Measurements from ENCODE around the gene NUFIP1.
"Not testable (repeated sequence)": the region's sequence is repeated elsewhere in the genome, so short reads cannot be mapped to it uniquely, and the experiment has no call there.

Gene NUFIP1

DNA sequence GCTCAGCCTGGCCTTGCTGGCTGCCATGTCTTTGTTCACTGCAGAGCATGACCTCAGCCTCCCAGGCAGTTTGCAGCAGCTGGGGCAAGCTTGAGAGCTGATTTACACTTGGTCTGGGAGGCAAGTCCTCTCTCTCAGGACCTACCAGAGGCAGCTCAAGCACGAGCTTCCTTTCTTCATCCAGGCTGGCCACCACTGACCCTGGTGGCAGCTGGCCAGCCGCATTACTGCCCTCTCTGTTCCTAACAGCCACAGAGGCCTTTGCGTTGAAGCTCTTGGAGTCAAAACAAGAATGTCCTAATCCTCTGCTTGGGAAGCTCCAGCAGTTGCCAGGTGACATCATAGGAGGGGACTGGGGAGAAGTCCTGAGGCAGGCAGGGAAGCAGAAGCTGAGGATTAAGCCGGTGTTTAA lies 85.7 kb downstream of the NUFIP1 start:
- Histone ChIP-seq H3K9me3 (ENCODE audit: severe bottlenecking) (no peaks in the 10 kb centered on the region), H3K27ac (ENCODE audit: poor library complexity, severe bottlenecking) (no peak overlapping the region), H3K27me3 (ENCODE audit: insufficient read depth, poor library complexity, severe bottlenecking) (no peaks in the 10 kb centered on the region), H3K4me1 (ENCODE audit: insufficient read depth, poor library complexity, severe bottlenecking) (no peaks in the 10 kb centered on the region), H3K36me3 (ENCODE audit: low read depth) (no peaks in the 10 kb centered on the region), H3K4me3 (ENCODE audit: severe bottlenecking) (no peak overlapping the region)
- no peak for DNase-seq (ENCODE audit: low spot score)
- no peak for ATAC-seq (ENCODE audit: low read depth)
- TF ChIP-seq, protein P1, sequence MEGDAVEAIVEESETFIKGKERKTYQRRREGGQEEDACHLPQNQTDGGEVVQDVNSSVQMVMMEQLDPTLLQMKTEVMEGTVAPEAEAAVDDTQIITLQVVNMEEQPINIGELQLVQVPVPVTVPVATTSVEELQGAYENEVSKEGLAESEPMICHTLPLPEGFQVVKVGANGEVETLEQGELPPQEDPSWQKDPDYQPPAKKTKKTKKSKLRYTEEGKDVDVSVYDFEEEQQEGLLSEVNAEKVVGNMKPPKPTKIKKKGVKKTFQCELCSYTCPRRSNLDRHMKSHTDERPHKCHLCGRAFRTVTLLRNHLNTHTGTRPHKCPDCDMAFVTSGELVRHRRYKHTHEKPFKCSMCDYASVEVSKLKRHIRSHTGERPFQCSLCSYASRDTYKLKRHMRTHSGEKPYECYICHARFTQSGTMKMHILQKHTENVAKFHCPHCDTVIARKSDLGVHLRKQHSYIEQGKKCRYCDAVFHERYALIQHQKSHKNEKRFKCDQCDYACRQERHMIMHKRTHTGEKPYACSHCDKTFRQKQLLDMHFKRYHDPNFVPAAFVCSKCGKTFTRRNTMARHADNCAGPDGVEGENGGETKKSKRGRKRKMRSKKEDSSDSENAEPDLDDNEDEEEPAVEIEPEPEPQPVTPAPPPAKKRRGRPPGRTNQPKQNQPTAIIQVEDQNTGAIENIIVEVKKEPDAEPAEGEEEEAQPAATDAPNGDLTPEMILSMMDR (IDR thresholded peaks at IDR 0.05; ENCODE audit: poor library complexity, severe bottlenecking): no peak

DNA sequence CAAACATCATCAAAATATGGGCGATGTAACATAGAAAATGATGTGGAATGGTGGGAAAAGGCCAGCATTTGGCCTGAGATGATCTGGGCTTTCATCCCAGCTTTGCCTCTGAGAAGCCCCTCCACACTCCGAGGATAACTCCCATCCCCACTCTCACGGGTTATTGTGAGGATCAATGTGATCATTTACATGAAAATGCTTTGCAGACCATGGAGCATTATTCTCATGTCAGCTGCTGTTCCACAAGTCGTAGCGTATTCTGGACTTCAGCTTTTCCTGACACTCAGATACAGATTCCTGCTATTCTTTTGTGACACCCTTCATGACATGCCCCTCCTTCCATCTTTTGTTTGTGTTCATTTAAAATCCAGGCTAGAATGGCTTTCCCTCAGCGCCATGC lies 86.5 kb downstream of the NUFIP1 start:
- Histone ChIP-seq H3K4me1 (ENCODE audit: insufficient read depth, poor library complexity, severe bottlenecking) (no peaks in the 10 kb centered on the region), H3K36me3 (ENCODE audit: low read depth) (no peaks in the 10 kb centered on the region), H3K4me3 (ENCODE audit: severe bottlenecking) (no peak overlapping the region), H3K9me3 (ENCODE audit: severe bottlenecking) (no peaks in the 10 kb centered on the region), H3K27me3 (ENCODE audit: insufficient read depth, poor library complexity, severe bottlenecking) (no peaks in the 10 kb centered on the region), H3K27ac (ENCODE audit: poor library complexity, severe bottlenecking) (no peak overlapping the region)
- TF ChIP-seq, protein P1 (IDR thresholded peaks at IDR 0.05; ENCODE audit: poor library complexity, severe bottlenecking): no peak
- ATAC-seq (ENCODE audit: low read depth) (no peak), DNase-seq (ENCODE audit: low spot score) (no peak)

DNA sequence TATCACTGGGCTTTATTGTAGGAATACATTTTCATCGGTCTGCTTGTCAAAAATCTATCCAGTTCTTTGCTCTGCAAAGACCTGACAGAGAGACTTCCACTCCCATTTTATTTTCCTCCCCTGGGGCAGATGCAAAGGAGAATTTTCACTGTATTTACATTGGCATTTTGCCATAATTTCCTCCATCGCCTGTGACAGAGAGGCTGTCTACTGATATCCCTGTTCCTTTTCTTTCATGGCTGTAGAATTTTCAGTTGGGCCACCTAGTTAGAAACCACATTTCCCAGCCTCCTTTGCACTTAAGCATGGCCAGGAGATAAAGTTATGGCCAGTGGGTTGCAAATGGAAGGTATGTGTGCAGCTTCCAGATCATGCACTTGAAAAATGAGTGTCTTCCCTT lies 89.3 kb downstream of the NUFIP1 start:
- Histone ChIP-seq H3K27me3 (ENCODE audit: insufficient read depth, poor library complexity, severe bottlenecking) (no peaks in the 10 kb centered on the region), H3K27ac (ENCODE audit: poor library complexity, severe bottlenecking) (no peak overlapping the region), H3K36me3 (ENCODE audit: low read depth) (no peaks in the 10 kb centered on the region), H3K4me1 (ENCODE audit: insufficient read depth, poor library complexity, severe bottlenecking) (no peaks in the 10 kb centered on the region), H3K4me3 (ENCODE audit: severe bottlenecking) (no peak overlapping the region), H3K9me3 (ENCODE audit: severe bottlenecking) (no peaks in the 10 kb centered on the region)
- DNase-seq (ENCODE audit: low spot score) (no peak), ATAC-seq (ENCODE audit: low read depth) (no peak)
- TF ChIP-seq, protein P1 (IDR thresholded peaks at IDR 0.05; ENCODE audit: poor library complexity, severe bottlenecking): no peak

DNA sequence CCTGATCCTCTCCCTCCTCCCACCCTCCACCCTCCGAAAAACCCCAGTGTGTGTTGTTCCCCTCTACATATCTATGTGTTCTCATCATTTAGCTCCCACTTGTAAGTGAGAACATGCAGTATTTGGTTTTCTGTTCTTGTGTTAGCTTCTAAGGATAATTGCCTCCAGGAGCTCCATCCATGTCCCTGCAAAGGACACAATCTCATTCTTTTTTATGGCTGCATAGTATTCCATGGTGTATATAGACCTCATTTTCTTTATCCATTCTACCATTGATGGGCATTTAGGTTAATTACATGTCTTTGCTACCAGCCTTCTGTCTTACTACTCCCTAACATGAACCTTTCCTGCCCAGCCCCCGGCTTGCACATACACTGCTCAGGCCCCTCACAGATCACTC lies 91.0 kb downstream of the NUFIP1 start:
- not testable (repeated sequence) for DNase-seq (ENCODE audit: low spot score); H3K27me3 ChIP-seq (ENCODE audit: insufficient read depth, poor library complexity, severe bottlenecking); H3K4me1 ChIP-seq (ENCODE audit: insufficient read depth, poor library complexity, severe bottlenecking); H3K9me3 ChIP-seq (ENCODE audit: severe bottlenecking); H3K4me3 ChIP-seq (ENCODE audit: severe bottlenecking); ATAC-seq (ENCODE audit: low read depth); H3K36me3 ChIP-seq (ENCODE audit: low read depth); H3K27ac ChIP-seq (ENCODE audit: poor library complexity, severe bottlenecking)

DNA sequence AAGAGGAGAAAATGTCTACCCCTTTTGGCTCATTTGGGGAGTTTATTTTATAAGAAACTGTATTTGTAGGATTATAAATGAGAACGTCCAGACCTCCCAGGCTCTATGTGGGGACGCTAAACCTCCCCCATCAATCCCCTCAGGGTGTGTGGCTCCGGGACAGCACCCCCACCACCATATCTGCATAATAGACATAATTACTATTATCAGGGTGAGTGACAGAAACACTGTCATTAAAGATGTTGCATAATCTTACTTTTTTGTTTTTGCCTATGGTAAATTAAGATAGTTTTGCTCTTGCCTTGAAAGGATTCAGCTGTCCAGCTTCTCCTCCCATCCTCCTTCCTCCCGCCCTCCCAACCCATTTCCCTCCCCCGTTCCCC lies 93.3 kb downstream of the NUFIP1 start:
- H3K36me3 ChIP-seq (ENCODE audit: low read depth): no peaks in the 10 kb centered on the region
- no peaks in the 10 kb centered on the region for H3K4me1 ChIP-seq (ENCODE audit: insufficient read depth, poor library complexity, severe bottlenecking)
- no peak overlapping the region for H3K27ac ChIP-seq (ENCODE audit: poor library complexity, severe bottlenecking)
- ATAC-seq (ENCODE audit: low read depth) (no peak), DNase-seq (ENCODE audit: low spot score) (no peak)
- no peaks in the 10 kb centered on the region for H3K27me3 ChIP-seq (ENCODE audit: insufficient read depth, poor library complexity, severe bottlenecking)
- TF ChIP-seq, protein P1 (IDR thresholded peaks at IDR 0.05; ENCODE audit: poor library complexity, severe bottlenecking): no peak
- H3K9me3 ChIP-seq (ENCODE audit: severe bottlenecking): no peaks in the 10 kb centered on the region
- H3K4me3 ChIP-seq (ENCODE audit: severe bottlenecking): no peak overlapping the region
